H1 (cell line): ENCODE data around the gene PDGFA. TPM values are rescaled to one million over a fixed set of nuclear protein-coding genes. Genes with fewer than 3 reads are reported as not detected.
A peak's percentile ranks its signal among the peaks of the same experiment; 100 is the strongest.

Experiments used
- CTCF ChIA-PET: fragments of 300-600 bp; sonication (Branson Sonifier 250); formaldehyde crosslinking; loops from one replicate; lab custom pipeline; 2021; ENCODE audit not compliant: partially characterized antibody; lab: Charles Lee
- POLR2A ChIA-PET: fragments of 300-600 bp; sonication (Branson Sonifier 250); formaldehyde crosslinking; loops from one replicate; lab custom pipeline; 2021; ENCODE audit warnings: inconsistent platforms; ENCODE audit not compliant: partially characterized antibody; lab: Charles Lee
- DNase-seq, 2 experiments: peaks; one replicate each; pipeline versions ENCODE4 v3.0.0 to v3.0.0-alpha.2; 2010 to 2022; ENCODE audit warnings: low spot score in 2 of 2, low read depth in 1 of 2, mixed read lengths in 1 of 2
- FAIRE-seq: peaks from 2 replicates; lab custom pipeline; 2011; peaks lifted over from hg19 to GRCh38; lab: Jason Lieb, UNC
- H2AFZ ChIP-seq: 2 replicates; pipeline ENCODE4 v1.8.1; 2012; ENCODE audit warnings: low read length, inconsistent platforms
- H2AK5ac ChIP-seq: 2 replicates; pipeline ENCODE4 v1.6.1; 2013; ENCODE audit warnings: low read depth, low read length
- H2BK120ac ChIP-seq: replicated peaks from 2 replicates; pipeline ENCODE3; 2013; ENCODE audit warnings: low read depth, low read length, inconsistent platforms
- H2BK12ac ChIP-seq: 2 replicates; pipeline ENCODE4 v1.6.1; 2013; ENCODE audit warnings: low read depth, low read length
- H2BK15ac ChIP-seq: 2 replicates; pipeline ENCODE4 v1.6.1; 2013; ENCODE audit warnings: low read length
- H2BK20ac ChIP-seq: 2 replicates; pipeline ENCODE4 v1.6.1; 2013; ENCODE audit warnings: low read length
- H2BK5ac ChIP-seq: 2 replicates; pipeline ENCODE4 v1.6.1; 2013; ENCODE audit warnings: low read depth, low read length
- H3K14ac ChIP-seq: 2 replicates; pipeline ENCODE4 v1.6.1; 2013; ENCODE audit warnings: inconsistent platforms; ENCODE audit not compliant: insufficient read length
- H3K18ac ChIP-seq: 2 replicates; pipeline ENCODE4 v1.6.1; 2013; ENCODE audit warnings: low read length; ENCODE audit errors: extremely low read depth
- H3K23ac ChIP-seq: 2 replicates; pipeline ENCODE4 v1.6.1; 2013; ENCODE audit warnings: inconsistent platforms; ENCODE audit not compliant: insufficient read length
- H3K23me2 ChIP-seq: 2 replicates; pipeline ENCODE4 v1.6.1; 2013; ENCODE audit warnings: low read depth, low read length
- H3K27ac ChIP-seq: 2 replicates; pipeline ENCODE4 v1.6.1; 2011; ENCODE audit warnings: low read depth, low read length, inconsistent platforms
- H3K27me3 ChIP-seq, 4 experiments: replicated peaks in 1 of 4; 1 replicate in 1 of 4; 2 replicates in 3 of 4; pipeline versions ENCODE4 v1.6.1 to v1.8.1; 2011 to 2013; ENCODE audit warnings: low read length in 3 of 4, mild to moderate bottlenecking in 3 of 4, inconsistent platforms in 2 of 4, mixed read lengths in 2 of 4, moderate library complexity in 1 of 4; ENCODE audit not compliant: control insufficient read depth in 3 of 4, insufficient read depth in 3 of 4; ENCODE audit errors: extremely low read depth in 1 of 4
- H3K36me3 ChIP-seq, 4 experiments: 2 replicates each; pipeline versions ENCODE4 v1.6.1 to v1.8.1; 2011 to 2013; ENCODE audit warnings: mild to moderate bottlenecking in 4 of 4, low read length in 3 of 4, moderate library complexity in 2 of 4, control low read depth in 1 of 4, inconsistent platforms in 1 of 4; ENCODE audit not compliant: insufficient read depth in 4 of 4, control insufficient read depth in 2 of 4
- H3K4ac ChIP-seq: replicated peaks from 2 replicates; pipeline ENCODE3; 2013; ENCODE audit warnings: low read length, low read depth, mixed read lengths, inconsistent platforms; ENCODE audit not compliant: insufficient read length
- H3K4me1 ChIP-seq, 4 experiments: replicated peaks in 1 of 4; 1 replicate in 1 of 4; 2 replicates in 3 of 4; pipeline versions ENCODE4 v1.6.1 to v1.8.1; 2011 to 2013; ENCODE audit warnings: low read length in 3 of 4, inconsistent platforms in 2 of 4, mixed read lengths in 1 of 4; ENCODE audit not compliant: insufficient read depth in 4 of 4, control insufficient read depth in 3 of 4
- H3K4me2 ChIP-seq, 2 experiments: 2 replicates each; pipeline versions ENCODE4 v1.6.1 to v1.8.1; 2011 to 2013; ENCODE audit warnings: low read depth in 2 of 2, low read length in 2 of 2, control low read depth in 1 of 2, inconsistent platforms in 1 of 2, mild to moderate bottlenecking in 1 of 2; ENCODE audit not compliant: insufficient read depth in 1 of 2
- H3K4me3 ChIP-seq, 4 experiments: fragments of 200-600, 300-600 bp in 1 of 4; sonication (generic), shearing (Covaris generic), sonication (Bioruptor Twin) in 1 of 4; 2 replicates each; pipeline versions ENCODE4 v1.5.1 to v1.8.1; 2011 to 2016; ENCODE audit warnings: low read length in 4 of 4, low read depth in 3 of 4, control low read depth in 2 of 4, inconsistent platforms in 2 of 4, mild to moderate bottlenecking in 2 of 4, mixed read lengths in 1 of 4, moderate library complexity in 1 of 4; ENCODE audit not compliant: insufficient read depth in 2 of 4; ENCODE audit errors: extremely low read depth in 1 of 4
- H3K56ac ChIP-seq: replicated peaks from 2 replicates; pipeline ENCODE3; 2013; ENCODE audit warnings: low read depth, mild to moderate bottlenecking, mixed read lengths, low read length, inconsistent platforms; ENCODE audit not compliant: insufficient read length
- H3K79me1 ChIP-seq: 2 replicates; pipeline ENCODE4 v1.6.1; 2013; ENCODE audit warnings: low read depth, low read length, control low read depth
- H3K79me2 ChIP-seq, 2 experiments: 2 replicates each; pipeline versions ENCODE4 v1.6.1 to v1.8.1; 2012 to 2013; ENCODE audit warnings: low read length in 2 of 2, mild to moderate bottlenecking in 2 of 2, inconsistent platforms in 1 of 2; ENCODE audit not compliant: insufficient read depth in 2 of 2, control insufficient read depth in 1 of 2
- H3K9ac ChIP-seq, 4 experiments: replicated peaks in 1 of 4; 1 replicate in 1 of 4; 2 replicates in 3 of 4; pipeline versions ENCODE4 v1.6.1 to v1.8.1; 2011 to 2013; ENCODE audit warnings: low read depth in 3 of 4, low read length in 3 of 4, control low read depth in 2 of 4, mild to moderate bottlenecking in 2 of 4, moderate library complexity in 2 of 4, inconsistent platforms in 1 of 4; ENCODE audit errors: extremely low read depth in 1 of 4
- H3K9me3 ChIP-seq, 2 experiments: 2 replicates each; pipeline versions ENCODE4 v1.6.1 to v1.8.1; 2012 to 2013; ENCODE audit warnings: mild to moderate bottlenecking in 2 of 2, moderate library complexity in 2 of 2, control low read depth in 1 of 2, inconsistent platforms in 1 of 2, low read depth in 1 of 2, low read length in 1 of 2, mixed read lengths in 1 of 2; ENCODE audit not compliant: insufficient read depth in 2 of 2
- H4K20me1 ChIP-seq, 2 experiments: replicated peaks in 1 of 2; 2 replicates each; pipeline versions ENCODE3 to v1.8.1; 2011 to 2013; ENCODE audit warnings: inconsistent platforms in 2 of 2, low read length in 2 of 2, mild to moderate bottlenecking in 1 of 2; ENCODE audit not compliant: insufficient read depth in 2 of 2, control insufficient read depth in 1 of 2
- H4K5ac ChIP-seq: 2 replicates; pipeline ENCODE4 v1.6.1; 2013; ENCODE audit warnings: low read length, low read depth, mixed read lengths, inconsistent platforms; ENCODE audit not compliant: insufficient read length
- H4K8ac ChIP-seq: 2 replicates; pipeline ENCODE4 v1.8.0; 2013; ENCODE audit warnings: mild to moderate bottlenecking, moderate library complexity, low read length, inconsistent platforms; ENCODE audit not compliant: insufficient read depth; ENCODE audit errors: extremely low read depth
- H4K91ac ChIP-seq: replicated peaks from 2 replicates; pipeline ENCODE3; 2013; ENCODE audit warnings: low read length, mixed read lengths, inconsistent platforms; ENCODE audit not compliant: insufficient read length
- ATF2 ChIP-seq: IDR thresholded peaks from 2 replicates; pipeline ENCODE4 v1.6.1; 2012; ENCODE audit warnings: low read length, inconsistent platforms
- BCL11A ChIP-seq, 2 experiments: IDR thresholded peaks; one replicate each; pipeline ENCODE4 v1.6.1; 2011; ENCODE audit warnings: low read depth in 2 of 2, low read length in 2 of 2, mild to moderate bottlenecking in 2 of 2
- CEBPB ChIP-seq: IDR thresholded peaks from 2 replicates; pipeline ENCODE4 v1.6.1; 2012; ENCODE audit warnings: low read depth, low read length
- CHD2 ChIP-seq: IDR thresholded peaks from 2 replicates; pipeline ENCODE4 v1.6.1; 2012; ENCODE audit warnings: low read length, improper control_type of control experiment
- EZH2 ChIP-seq: fragments of 200-600 bp; sonication (generic); IDR thresholded peaks from 2 replicates; pipeline ENCODE4 v1.7.1; 2012; ENCODE audit warnings: low read depth, mild to moderate bottlenecking, moderate library complexity, low read length, inconsistent platforms; ENCODE audit not compliant: severe bottlenecking
- JUN ChIP-seq: IDR thresholded peaks from 2 replicates; pipeline ENCODE4 v1.6.1; 2011; ENCODE audit warnings: low read depth, mild to moderate bottlenecking, improper control_type of control experiment, low read length
- KDM4A ChIP-seq: IDR thresholded peaks from one replicate; pipeline ENCODE4 v1.7.1; 2012; ENCODE audit warnings: low read depth, mild to moderate bottlenecking, moderate library complexity, low read length, inconsistent platforms; ENCODE audit not compliant: severe bottlenecking
- POU5F1 ChIP-seq: IDR thresholded peaks from 2 replicates; pipeline ENCODE4 v1.6.1; 2011; ENCODE audit warnings: low read depth, mild to moderate bottlenecking, low read length, moderate library complexity
- SP1 ChIP-seq: IDR thresholded peaks from 2 replicates; pipeline ENCODE4 v1.6.1; 2011; ENCODE audit warnings: low read depth, low read length
- SP4 ChIP-seq: IDR thresholded peaks from 2 replicates; pipeline ENCODE4 v1.6.1; 2012; ENCODE audit warnings: low read length, inconsistent platforms
- USF2 ChIP-seq: IDR thresholded peaks from 2 replicates; pipeline ENCODE4 v1.6.1; 2011; ENCODE audit warnings: low read length, improper control_type of control experiment
- ZNF274 ChIP-seq: IDR thresholded peaks from 2 replicates; pipeline ENCODE4 v1.7.0; 2012; ENCODE audit warnings: low read length, borderline replicate concordance; ENCODE audit errors: extremely low read depth
- WGBS, 2 experiments: shearing (Covaris generic) in 1 of 2; methylation state at CpG; one replicate each; pipeline versions ENCODE4 v1.1.6 to v1.1.7; 2013 to 2015; ENCODE audit warnings: low lambda C conversion rate in 2 of 2, mixed read lengths in 2 of 2, inconsistent platforms in 1 of 2, low coverage in 1 of 2, missing lambda C conversion rate in 1 of 2; ENCODE audit not compliant: insufficient replicate concordance in 2 of 2, insufficient coverage in 1 of 2, insufficient read length in 1 of 2; ENCODE audit errors: extremely low coverage in 1 of 2, missing lambda C conversion rate in 1 of 2; 5-methylcytosine and 5-hydroxymethylcytosine counted together
- polyA plus RNA-seq, 7 experiments: library from polyadenylated mRNA; depleted of rRNA in 3 of 7; stranded (reverse) in 5 of 7; unstranded in 2 of 7; fragments of >200 nt in 5 of 7; fragments of 200-250 nt in 2 of 7; gene quantifications; 1 replicate in 5 of 7; 2 replicates in 1 of 7; 4 replicates in 1 of 7; pipeline versions ENCODE4 v1.2.1 to v1.2.3, GENCODE V29; 2011 to 2013; ENCODE audit warnings: missing spikeins in 2 of 7, mixed read lengths in 2 of 7
- total RNA-seq: library from RNA; stranded (reverse); fragmentation: NEBNext Ultra II Directional; extraction: Animal tissue kit (Norgen Biotek cat#: 25700); gene quantifications from 2 replicates; pipeline ENCODE4 v1.2.1, GENCODE V29; 2021

The PDGFA gene
- total and polyA plus RNA-seq, 2 of the 8 experiments (the other 6 are each of a cell fraction or from before 2014, with no cell fraction given): 21.1 to 43.0 TPM

GRCh38 chr7:566100-566499 is 46.5 kb upstream of the PDGFA start:
- no peak for FAIRE-seq
- Histone ChIP-seq H3K9me3 (peaks cover 0 to 3% of the 10 kb centered on the region in 2 experiments; a peak in 1 of 4 replicates), H2BK5ac (no peak overlapping the region), H2BK15ac (no peak overlapping the region), H3K4me2 (no peak overlapping the region), H3K27me3 (no peaks in the 10 kb centered on the region), H3K9ac (no peak overlapping the region), H3K4me3 (no peak overlapping the region), H3K79me1 (no peaks in the 10 kb centered on the region), H3K23ac (no peak overlapping the region), H4K5ac (no peak overlapping the region), H2BK12ac (no peak overlapping the region), H3K79me2 (no peaks in the 10 kb centered on the region; a peak in 1 of 4 replicates), H3K4me1 (peaks cover 0 to 4% (median under 1%) of the 10 kb centered on the region in 4 experiments; a peak in 1 of 7 replicates), H3K14ac (no peak overlapping the region), H2BK120ac (no peak overlapping the region), H3K27ac (no peak overlapping the region), H4K8ac (no peak overlapping the region), H2AK5ac (peak overlapping the region; percentile 87; the same call in 1 of the 2 replicates), H2AFZ (no peak overlapping the region), H2BK20ac (no peak overlapping the region), H4K20me1 (peaks cover 3 to 9% of the 10 kb centered on the region in 2 experiments), H3K56ac (no peak overlapping the region), H3K36me3 (no peaks in the 10 kb centered on the region; a peak in 1 of 8 replicates), H3K4ac (no peak overlapping the region), H3K18ac (no peak overlapping the region), H4K91ac (no peak overlapping the region), H3K23me2 (peaks cover 8% of the 10 kb centered on the region; the same call in 1 of the 2 replicates)
- CTCF ChIA-PET: interaction anchor here (1.0 kb wide), 1 partner anchor 12 kb away, joined by 3 read pairs; no protein-coding TSS in a partner anchor
- POLR2A ChIA-PET: no interaction called here
- 89% methylated on average over 1 of the region's 1 CpG; no CpG with 5 or more reads in 1 of the 2 experiments for WGBS, 2 experiments
- DNase-seq: no peak
- TF ChIP-seq CEBPB (no peak), BCL11A (IDR thresholded peaks at IDR 0.05; ENCODE audit: low read depth in 2 of 2, low read length in 2 of 2) (no peak), EZH2 (no peak), POU5F1 (no peak), SP4 (no peak), ATF2 (no peak), SP1 (no peak), KDM4A (no peak), JUN (no peak), USF2 (no peak), CHD2 (no peak), ZNF274 (no peak)
